Neural progenitor cell (in vitro differentiated cells): Measurements from ENCODE around the gene ADM. TPM values are rescaled to one million over a fixed set of nuclear protein-coding genes. Genes with fewer than 3 reads are reported as not detected.

Source experiments
- DNase-seq: peaks from one replicate; pipeline ENCODE4 v3.0.0-alpha.2; 2016; ENCODE audit warnings: low spot score
- H2AFZ ChIP-seq: fragments of 200-600 bp; sonication (generic); replicated peaks from 2 replicates; pipeline ENCODE4 v1.6.1; 2016; ENCODE audit warnings: antibody characterized with exemption
- H3F3A ChIP-seq: fragments of 200-600 bp; sonication (generic); 2 replicates; pipeline ENCODE4 v1.6.1; 2016; ENCODE audit warnings: antibody characterized with exemption, low read depth
- H3K27ac ChIP-seq: fragments of 200-600 bp; sonication (generic); 2 replicates; pipeline ENCODE4 v1.5.1; 2016; ENCODE audit warnings: mild to moderate bottlenecking
- H3K27me3 ChIP-seq: fragments of 200-600 bp; sonication (generic); 2 replicates; pipeline ENCODE4 v1.6.1; 2016; ENCODE audit warnings: mild to moderate bottlenecking, moderate library complexity
- H3K36me3 ChIP-seq: fragments of 200-600 bp; sonication (generic); 2 replicates; pipeline ENCODE4 v1.5.1; 2016
- H3K4me1 ChIP-seq: fragments of 200-600 bp; sonication (generic); 2 replicates; pipeline ENCODE4 v1.6.1; 2016; ENCODE audit warnings: mixed run types
- H3K4me2 ChIP-seq: fragments of 200-600 bp; sonication (generic); 2 replicates; pipeline ENCODE4 v1.6.1; 2016
- H3K4me3 ChIP-seq: fragments of 200-600 bp; sonication (generic); 2 replicates; pipeline ENCODE4 v1.5.1; 2016
- H3K79me2 ChIP-seq: fragments of 200-600 bp; sonication (generic); 2 replicates; pipeline ENCODE4 v1.6.1; 2016; ENCODE audit warnings: low read depth
- H3K9ac ChIP-seq: fragments of 200-600 bp; sonication (generic); 2 replicates; pipeline ENCODE4 v1.6.1; 2016
- H3K9me3 ChIP-seq: fragments of 200-600 bp; sonication (generic); 2 replicates; pipeline ENCODE4 v1.5.1; 2016; ENCODE audit warnings: low read depth
- H4K20me1 ChIP-seq: fragments of 200-600 bp; sonication (generic); 2 replicates; pipeline ENCODE4 v1.6.1; 2016; ENCODE audit warnings: low read depth
- H3K27ac Mint-ChIP-seq: 3 replicates; pipeline ENCODE4 v1.8.0; 2021; ENCODE audit warnings: mixed read lengths
- H3K27me3 Mint-ChIP-seq: 2 replicates; pipeline ENCODE4 v1.8.0; 2022; ENCODE audit warnings: low read depth, mild to moderate bottlenecking, inconsistent platforms, moderate library complexity, mixed read lengths; ENCODE audit not compliant: insufficient read depth
- H3K36me3 Mint-ChIP-seq: 3 replicates; pipeline ENCODE4 v1.8.0; 2021; ENCODE audit warnings: mixed read lengths
- H3K4me1 Mint-ChIP-seq: 3 replicates; pipeline ENCODE4 v1.8.0; 2021; ENCODE audit warnings: mixed read lengths
- H3K4me3 Mint-ChIP-seq: 3 replicates; pipeline ENCODE4 v1.8.0; 2021; ENCODE audit warnings: mild to moderate bottlenecking, moderate library complexity, mixed read lengths
- H3K9me3 Mint-ChIP-seq: 3 replicates; pipeline ENCODE4 v1.8.0; 2020; ENCODE audit warnings: mixed read lengths
- EZH2 ChIP-seq: fragments of 200-600 bp; sonication (generic); IDR thresholded peaks from 2 replicates; pipeline ENCODE4 v1.6.1; 2017; ENCODE audit warnings: antibody characterized with exemption, mild to moderate bottlenecking, moderate library complexity
- EZH2phosphoT487 ChIP-seq: fragments of 200-600 bp; sonication (generic); IDR thresholded peaks from 2 replicates; pipeline ENCODE4 v1.6.1; 2017; ENCODE audit warnings: antibody characterized with exemption
- total RNA-seq: library from RNA; depleted of rRNA; stranded (reverse); fragments of >200 nt; gene quantifications from 2 replicates; pipeline ENCODE4 v1.2.3, GENCODE V29; 2015; ENCODE audit warnings: low replicate concordance
- TF ChIP-seq, protein P1 (sequence below): fragments of 200-600 bp; sonication (generic); IDR thresholded peaks from 2 replicates; pipeline ENCODE4 v1.5.1; 2017; ENCODE audit warnings: antibody characterized with exemption, mild to moderate bottlenecking

Gene ADM
- total RNA-seq, 1 donor from 2014 or later = 3.8 TPM

DNA sequence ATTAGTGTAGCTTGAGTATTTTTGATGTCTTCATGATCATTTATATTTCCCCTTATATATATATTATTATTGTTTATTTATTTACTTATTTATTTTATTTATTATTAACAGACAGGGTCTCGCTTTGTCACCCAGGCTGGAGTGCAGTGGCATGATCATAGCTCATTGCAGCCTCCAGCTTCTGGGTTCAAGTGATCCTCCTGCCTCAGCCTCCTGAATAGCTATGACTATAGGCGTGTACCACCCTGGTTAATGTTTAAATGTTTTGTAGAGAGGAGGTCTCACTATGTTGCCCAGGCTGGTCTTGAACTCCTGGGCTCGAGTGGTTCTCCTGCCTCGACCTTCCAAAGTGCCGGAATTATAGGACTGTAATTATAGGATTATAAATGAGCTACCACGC lies 10.2 kb downstream of the ADM start:
- Histone ChIP-seq H2AFZ (no peak overlapping the region), H3K79me2 (no peaks in the 10 kb centered on the region), H3K36me3 (no peaks in the 10 kb centered on the region), H3F3A (peaks cover 37% of the 10 kb centered on the region), H3K4me1 (peaks cover 29% of the 10 kb centered on the region), H3K4me3 (no peak overlapping the region), H3K9ac (no peak overlapping the region), H3K9me3 (no peaks in the 10 kb centered on the region), H3K27ac (no peak overlapping the region), H3K27me3 (peaks cover 4% of the 10 kb centered on the region), H3K4me2 (no peak overlapping the region), H4K20me1 (no peaks in the 10 kb centered on the region)
- DNase-seq = no peak
- H3K4me1 Mint-ChIP-seq = peaks cover 30% of the 10 kb centered on the region
- no peak overlapping the region for H3K27ac Mint-ChIP-seq
- peaks cover 3% of the 10 kb centered on the region for H3K9me3 Mint-ChIP-seq
- TF ChIP-seq EZH2 (no peak), EZH2phosphoT487 (no peak)
- TF ChIP-seq, protein P1, sequence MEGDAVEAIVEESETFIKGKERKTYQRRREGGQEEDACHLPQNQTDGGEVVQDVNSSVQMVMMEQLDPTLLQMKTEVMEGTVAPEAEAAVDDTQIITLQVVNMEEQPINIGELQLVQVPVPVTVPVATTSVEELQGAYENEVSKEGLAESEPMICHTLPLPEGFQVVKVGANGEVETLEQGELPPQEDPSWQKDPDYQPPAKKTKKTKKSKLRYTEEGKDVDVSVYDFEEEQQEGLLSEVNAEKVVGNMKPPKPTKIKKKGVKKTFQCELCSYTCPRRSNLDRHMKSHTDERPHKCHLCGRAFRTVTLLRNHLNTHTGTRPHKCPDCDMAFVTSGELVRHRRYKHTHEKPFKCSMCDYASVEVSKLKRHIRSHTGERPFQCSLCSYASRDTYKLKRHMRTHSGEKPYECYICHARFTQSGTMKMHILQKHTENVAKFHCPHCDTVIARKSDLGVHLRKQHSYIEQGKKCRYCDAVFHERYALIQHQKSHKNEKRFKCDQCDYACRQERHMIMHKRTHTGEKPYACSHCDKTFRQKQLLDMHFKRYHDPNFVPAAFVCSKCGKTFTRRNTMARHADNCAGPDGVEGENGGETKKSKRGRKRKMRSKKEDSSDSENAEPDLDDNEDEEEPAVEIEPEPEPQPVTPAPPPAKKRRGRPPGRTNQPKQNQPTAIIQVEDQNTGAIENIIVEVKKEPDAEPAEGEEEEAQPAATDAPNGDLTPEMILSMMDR = no peak
- H3K36me3 Mint-ChIP-seq = no peaks in the 10 kb centered on the region
- H3K4me3 Mint-ChIP-seq = no peak overlapping the region
- H3K27me3 Mint-ChIP-seq = peaks cover 4% of the 10 kb centered on the region

DNA sequence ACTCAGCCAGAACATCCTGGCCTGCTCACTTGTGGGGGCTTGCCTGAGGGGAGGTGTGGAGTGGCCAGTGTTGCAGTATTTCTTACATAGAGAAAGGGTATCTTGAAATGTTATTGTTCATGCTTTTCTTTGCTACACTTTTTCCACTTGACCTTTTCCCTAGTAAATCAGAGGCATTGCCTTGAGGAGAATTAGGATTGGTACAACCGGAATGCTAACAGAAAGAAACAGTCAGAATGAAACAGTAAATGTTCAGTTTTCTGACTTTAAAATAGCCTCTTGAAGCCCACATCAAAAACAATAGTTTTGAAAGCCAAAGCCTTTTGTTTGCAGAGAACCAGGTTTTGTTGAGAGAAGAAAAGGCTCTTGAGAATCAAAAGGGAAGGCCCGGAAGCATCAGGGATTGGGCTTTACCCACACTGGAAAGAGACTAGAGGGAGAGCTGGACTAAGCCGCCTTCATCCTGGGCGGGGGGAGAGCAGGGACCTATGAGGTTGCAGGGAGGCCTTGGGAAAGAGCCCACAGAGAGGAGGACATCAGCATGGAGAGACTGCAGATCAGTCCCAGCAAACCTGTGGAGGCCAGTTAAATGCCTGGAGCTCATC lies 12.4 kb downstream of the ADM start:
- Histone ChIP-seq H3F3A (peaks cover 32% of the 10 kb centered on the region), H2AFZ (no peak overlapping the region), H4K20me1 (no peaks in the 10 kb centered on the region), H3K9me3 (no peaks in the 10 kb centered on the region), H3K9ac (no peak overlapping the region), H3K4me2 (peak overlapping the region; percentile 63), H3K4me1 (peaks cover 29% of the 10 kb centered on the region), H3K36me3 (no peaks in the 10 kb centered on the region), H3K27me3 (no peaks in the 10 kb centered on the region), H3K79me2 (no peaks in the 10 kb centered on the region), H3K4me3 (no peak overlapping the region), H3K27ac (peak overlapping the region; percentile 76)
- no peak for TF ChIP-seq EZH2phosphoT487
- TF ChIP-seq, protein P1 = no peak
- no peak for TF ChIP-seq EZH2
- H3K36me3 Mint-ChIP-seq = no peaks in the 10 kb centered on the region
- H3K4me3 Mint-ChIP-seq = peak overlapping the region; percentile 36
- H3K27me3 Mint-ChIP-seq = peaks cover 2% of the 10 kb centered on the region
- H3K27ac Mint-ChIP-seq = peak overlapping the region; percentile 96
- H3K4me1 Mint-ChIP-seq = peaks cover 30% of the 10 kb centered on the region
- DNase-seq = peak; percentile 90
- peaks cover 2% of the 10 kb centered on the region for H3K9me3 Mint-ChIP-seq

DNA sequence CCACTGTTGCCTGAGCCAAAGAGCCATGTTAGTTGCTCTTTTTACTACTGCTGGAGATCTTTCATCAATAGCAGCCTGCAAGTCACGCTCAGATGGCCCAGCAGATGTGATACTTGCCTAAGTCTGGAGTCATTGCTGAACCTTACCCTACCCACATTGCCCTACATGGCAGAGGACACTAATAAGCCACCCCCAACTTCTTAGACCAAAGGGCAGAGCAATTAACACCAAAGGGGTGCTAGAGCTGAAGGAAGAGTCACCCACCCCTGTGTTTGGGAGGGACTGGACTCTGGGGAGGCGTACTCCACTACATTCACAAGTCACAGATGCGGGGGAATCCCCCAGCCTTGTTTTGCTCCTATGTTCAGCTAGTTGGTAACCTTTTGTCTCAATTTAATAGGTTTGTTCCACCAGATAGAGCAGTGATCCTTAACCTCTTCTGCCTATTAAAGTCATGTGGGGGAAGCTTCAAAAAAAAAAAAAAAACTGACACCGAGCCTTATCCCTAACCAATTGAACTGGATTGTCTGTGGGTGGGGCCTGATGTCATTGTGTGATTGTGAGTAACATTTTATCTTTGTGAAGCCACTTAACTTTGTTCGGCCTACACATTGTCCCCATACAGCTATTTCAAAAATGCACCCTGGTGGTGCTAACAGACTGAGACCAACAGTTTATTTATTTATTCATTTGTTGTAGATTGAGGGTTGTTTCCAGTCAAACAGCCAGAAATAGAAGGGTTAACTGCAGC lies 13.1 kb downstream of the ADM start:
- Mint-ChIP-seq H3K9me3 (no peaks in the 10 kb centered on the region), H3K4me1 (peaks cover 36% of the 10 kb centered on the region), H3K27ac (peak overlapping the region; percentile 96), H3K4me3 (no peak overlapping the region), H3K36me3 (no peaks in the 10 kb centered on the region), H3K27me3 (peaks cover 2% of the 10 kb centered on the region)
- Histone ChIP-seq H3F3A (peaks cover 32% of the 10 kb centered on the region), H3K9me3 (no peaks in the 10 kb centered on the region), H3K27ac (peak overlapping the region; percentile 76), H3K9ac (no peak overlapping the region), H3K4me2 (peak overlapping the region; percentile 63), H3K4me3 (no peak overlapping the region), H3K79me2 (no peaks in the 10 kb centered on the region), H3K36me3 (no peaks in the 10 kb centered on the region), H3K4me1 (peaks cover 29% of the 10 kb centered on the region), H3K27me3 (no peaks in the 10 kb centered on the region), H4K20me1 (no peaks in the 10 kb centered on the region), H2AFZ (no peak overlapping the region)
- DNase-seq = peak; percentile 29
- TF ChIP-seq EZH2phosphoT487 = no peak
- TF ChIP-seq EZH2 = no peak
- TF ChIP-seq, protein P1 = no peak
